Neutrophil (primary cell): ENCODE results near the gene CYLD.

Source experiments
- H3K27ac ChIP-seq: fragments of 200-600 bp; sonication (generic); 2 replicates; pipeline ENCODE4 v1.5.1; 2016; ENCODE audit warnings: mild to moderate bottlenecking, moderate library complexity
- H3K27me3 ChIP-seq: fragments of 200-600 bp; sonication (generic); 2 replicates; pipeline ENCODE4 v1.6.0; 2016; ENCODE audit warnings: mild to moderate bottlenecking
- H3K36me3 ChIP-seq: fragments of 200-600 bp; sonication (generic); 2 replicates; pipeline ENCODE4 v1.5.1; 2017
- H3K4me1 ChIP-seq, 2 experiments: fragments of 200-600 bp in 1 of 2; sonication (generic) in 1 of 2; 1 replicate in 1 of 2; 2 replicates in 1 of 2; pipeline versions ENCODE4 v1.5.1 to v1.6.1; 2013 to 2016; ENCODE audit warnings: low read depth in 1 of 2, low read length in 1 of 2, mild to moderate bottlenecking in 1 of 2, moderate library complexity in 1 of 2; ENCODE audit not compliant: control insufficient read depth in 1 of 2, insufficient read depth in 1 of 2
- H3K4me3 ChIP-seq, 2 experiments: fragments of 200-600 bp in 1 of 2; sonication (generic) in 1 of 2; 1 replicate in 1 of 2; 2 replicates in 1 of 2; pipeline ENCODE4 v1.5.1; 2013 to 2016; ENCODE audit warnings: low read depth in 1 of 2, low read length in 1 of 2, mild to moderate bottlenecking in 1 of 2, moderate library complexity in 1 of 2
- H3K9me3 ChIP-seq: fragments of 200-600 bp; sonication (generic); 2 replicates; pipeline ENCODE4 v1.5.1; 2016
- CTCF ChIP-seq: fragments of 200-600 bp; sonication (generic); IDR thresholded peaks from 2 replicates; pipeline ENCODE4 v1.5.1; 2016; ENCODE audit warnings: antibody characterized with exemption

Gene CYLD

GRCh38 chr16:50774405-50774804 is 32.5 kb downstream of the CYLD start:
- TF ChIP-seq CTCF, result no peak
- no peaks in the 10 kb centered on the region for H3K4me1 ChIP-seq
- no peak overlapping the region for H3K4me3 ChIP-seq
- no peaks in the 10 kb centered on the region for H3K9me3 ChIP-seq
- H3K36me3 ChIP-seq, result peaks cover 35% of the 10 kb centered on the region
- no peak overlapping the region for H3K27ac ChIP-seq
- no peaks in the 10 kb centered on the region for H3K27me3 ChIP-seq

GRCh38 chr16:50774960-50775359 is 33.1 kb downstream of the CYLD start:
- no peak for TF ChIP-seq CTCF
- H3K4me3 ChIP-seq, result no peak overlapping the region
- H3K4me1 ChIP-seq, result no peaks in the 10 kb centered on the region
- H3K27ac ChIP-seq, result no peak overlapping the region
- H3K9me3 ChIP-seq, result no peaks in the 10 kb centered on the region
- H3K27me3 ChIP-seq, result no peaks in the 10 kb centered on the region
- peaks cover 36% of the 10 kb centered on the region for H3K36me3 ChIP-seq

- Histone ChIP-seq H3K9me3 (no peaks in the 10 kb centered on the region), H3K4me1 (no peaks in the 10 kb centered on the region), H3K27me3 (no peaks in the 10 kb centered on the region), H3K27ac (no peak overlapping the region), H3K4me3 (no peak overlapping the region), H3K36me3 (peaks cover 46% of the 10 kb centered on the region)
- no peak for TF ChIP-seq CTCF
These were observed 34.2 kb downstream of the CYLD start for GRCh38 chr16:50776037-50776436.

GRCh38 chr16:50778284-50779163 is 36.6 kb downstream of the CYLD start:
- H3K27ac ChIP-seq, result no peak overlapping the region
- TF ChIP-seq CTCF, result no peak
- H3K27me3 ChIP-seq, result no peaks in the 10 kb centered on the region
- peaks cover 70% of the 10 kb centered on the region for H3K36me3 ChIP-seq
- no peak overlapping the region for H3K4me3 ChIP-seq
- no peaks in the 10 kb centered on the region for H3K4me1 ChIP-seq
- no peaks in the 10 kb centered on the region for H3K9me3 ChIP-seq

- no peak overlapping the region for H3K4me3 ChIP-seq
- H3K27me3 ChIP-seq, result no peaks in the 10 kb centered on the region
- no peaks in the 10 kb centered on the region for H3K4me1 ChIP-seq
- H3K36me3 ChIP-seq, result peaks cover 91% of the 10 kb centered on the region
- H3K27ac ChIP-seq, result peak overlapping the region; percentile 37
- TF ChIP-seq CTCF, result no peak
- H3K9me3 ChIP-seq, result no peaks in the 10 kb centered on the region
These were observed 39.2 kb downstream of the CYLD start for GRCh38 chr16:50781043-50781442.
